ENCODE results near the gene CCDC78. TPM values are rescaled to one million over a fixed set of nuclear protein-coding genes. Genes with fewer than 3 reads are reported as not detected.

The CCDC78 gene
- polyA plus RNA-seq (8.8 and 10.7 TPM in 2 replicates), polyA minus RNA-seq (3.6 and 5.8 TPM in 2 replicates)

DNA sequence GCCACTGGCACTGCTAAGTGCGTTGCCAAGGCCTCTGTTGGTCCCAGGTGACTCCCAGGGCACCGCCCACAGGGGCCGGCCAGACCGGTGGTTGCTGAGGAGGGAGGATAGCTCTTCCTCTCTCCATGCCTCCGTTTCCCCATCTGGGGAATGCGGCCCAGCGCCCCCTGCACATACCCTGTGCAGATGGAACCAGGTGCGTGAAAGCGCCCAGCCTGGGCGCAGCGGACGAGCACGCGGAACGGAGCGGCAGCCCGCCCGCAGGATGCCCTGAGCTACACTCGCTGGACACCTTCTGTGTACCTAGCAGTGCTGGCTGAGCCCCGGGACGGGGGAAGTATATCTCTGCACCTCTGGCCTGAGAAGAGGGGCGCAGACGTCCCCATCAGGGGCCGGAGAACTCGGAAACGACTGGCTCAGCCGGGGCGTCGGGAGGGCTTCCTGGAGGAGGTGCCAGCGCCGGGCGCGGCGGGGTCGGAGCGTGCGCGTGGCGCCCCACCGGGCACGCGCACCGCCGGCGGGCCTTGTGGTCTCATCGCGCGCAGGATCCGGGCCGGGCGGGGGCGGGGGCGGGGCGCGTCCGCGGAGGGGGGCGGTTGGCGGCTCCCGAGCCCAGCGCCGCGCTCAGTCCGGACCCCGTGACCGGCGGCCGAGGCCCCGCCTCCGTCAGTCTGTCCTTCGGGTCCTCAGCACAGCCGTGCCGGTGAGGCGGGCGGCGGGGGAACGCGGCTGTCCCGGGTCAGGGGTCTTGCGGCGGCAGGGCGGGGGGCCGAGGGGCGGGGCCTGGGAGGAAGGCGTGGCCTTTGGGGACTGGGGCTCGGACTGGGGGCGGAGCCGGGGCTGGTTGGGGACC, at the start of gene CCDC78, which contains the start of gene HAGHL:
TSS of gene CCDC78 (minus strand) at position 6 of the 853 bp plus-strand sequence. CDS start 76 bp downstream, outside the sequence.
TSS of gene HAGHL (plus strand) at position 669 of the 853 bp plus-strand sequence. CDS start 404 bp downstream, outside the sequence.
- no peak within 1 kb of the TSS for H3K27ac ChIP-seq (ENCODE audit: low read length)
- H4K20me1 ChIP-seq (ENCODE audit: insufficient read depth) = no peaks in the 10 kb centered on the region
- peak within 1 kb of the TSS; percentile 83 for H3K4me3 ChIP-seq (ENCODE audit: low read length)
- no peak within 1 kb of the TSS for H2AFZ ChIP-seq (ENCODE audit: low read depth, low read length)
- no peaks in the 10 kb centered on the region for H3K79me2 ChIP-seq (replicated peaks; ENCODE audit: insufficient read depth, low read length)
- H3K36me3 ChIP-seq (ENCODE audit: insufficient read depth, low read length) = no peaks in the 10 kb centered on the region
- TF ChIP-seq SMC3 (conservative IDR thresholded peaks at IDR 0.05; ENCODE audit: poor library complexity) (no peak), RAD21 (conservative IDR thresholded peaks at IDR 0.05) (no peak), CTCF (IDR thresholded peaks at IDR 0.05; ENCODE audit: poor library complexity, severe bottlenecking) (no peak), TAF1 (IDR thresholded peaks at IDR 0.05; ENCODE audit: low read depth) (no peak), MXI1 (conservative IDR thresholded peaks at IDR 0.05; ENCODE audit: poor library complexity, severe bottlenecking) (no peak), EP300 (conservative IDR thresholded peaks at IDR 0.05; ENCODE audit: poor library complexity, severe bottlenecking) (no peak), POLR2AphosphoS5 (IDR thresholded peaks at IDR 0.05) (no peak), EZH2 (IDR thresholded peaks at IDR 0.05; ENCODE audit: borderline replicate concordance, insufficient read depth, low read length, poor library complexity, severe bottlenecking) (no peak)
- TF ChIP-seq, protein P1, sequence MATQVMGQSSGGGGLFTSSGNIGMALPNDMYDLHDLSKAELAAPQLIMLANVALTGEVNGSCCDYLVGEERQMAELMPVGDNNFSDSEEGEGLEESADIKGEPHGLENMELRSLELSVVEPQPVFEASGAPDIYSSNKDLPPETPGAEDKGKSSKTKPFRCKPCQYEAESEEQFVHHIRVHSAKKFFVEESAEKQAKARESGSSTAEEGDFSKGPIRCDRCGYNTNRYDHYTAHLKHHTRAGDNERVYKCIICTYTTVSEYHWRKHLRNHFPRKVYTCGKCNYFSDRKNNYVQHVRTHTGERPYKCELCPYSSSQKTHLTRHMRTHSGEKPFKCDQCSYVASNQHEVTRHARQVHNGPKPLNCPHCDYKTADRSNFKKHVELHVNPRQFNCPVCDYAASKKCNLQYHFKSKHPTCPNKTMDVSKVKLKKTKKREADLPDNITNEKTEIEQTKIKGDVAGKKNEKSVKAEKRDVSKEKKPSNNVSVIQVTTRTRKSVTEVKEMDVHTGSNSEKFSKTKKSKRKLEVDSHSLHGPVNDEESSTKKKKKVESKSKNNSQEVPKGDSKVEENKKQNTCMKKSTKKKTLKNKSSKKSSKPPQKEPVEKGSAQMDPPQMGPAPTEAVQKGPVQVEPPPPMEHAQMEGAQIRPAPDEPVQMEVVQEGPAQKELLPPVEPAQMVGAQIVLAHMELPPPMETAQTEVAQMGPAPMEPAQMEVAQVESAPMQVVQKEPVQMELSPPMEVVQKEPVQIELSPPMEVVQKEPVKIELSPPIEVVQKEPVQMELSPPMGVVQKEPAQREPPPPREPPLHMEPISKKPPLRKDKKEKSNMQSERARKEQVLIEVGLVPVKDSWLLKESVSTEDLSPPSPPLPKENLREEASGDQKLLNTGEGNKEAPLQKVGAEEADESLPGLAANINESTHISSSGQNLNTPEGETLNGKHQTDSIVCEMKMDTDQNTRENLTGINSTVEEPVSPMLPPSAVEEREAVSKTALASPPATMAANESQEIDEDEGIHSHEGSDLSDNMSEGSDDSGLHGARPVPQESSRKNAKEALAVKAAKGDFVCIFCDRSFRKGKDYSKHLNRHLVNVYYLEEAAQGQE (IDR thresholded peaks at IDR 0.05; ENCODE audit: borderline replicate concordance) = no peak
- no peaks in the 10 kb centered on the region for H3K9me3 ChIP-seq (ENCODE audit: low read length)
- no peaks in the 10 kb centered on the region for H3K9me2 ChIP-seq (ENCODE audit: insufficient read depth, low read length)
- H3K4me2 ChIP-seq (ENCODE audit: low read length) = peak within 1 kb of the TSS; percentile 86
- H3K9ac ChIP-seq (ENCODE audit: low read length) = peak within 1 kb of the TSS; percentile 68
- H3K27me3 ChIP-seq (ENCODE audit: insufficient read depth, low read depth, low read length) = peaks cover 7% of the 10 kb centered on the region
- H3F3A ChIP-seq (ENCODE audit: insufficient read depth, low read length, poor library complexity, severe bottlenecking) = no peaks in the 10 kb centered on the region

GRCh38 chr16:775236-775796, 49.1 kb upstream of the CCDC78 start:
- Histone ChIP-seq H3K9me2 (ENCODE audit: insufficient read depth, low read length) (no peaks in the 10 kb centered on the region), H3K36me3 (ENCODE audit: insufficient read depth, low read length) (no peaks in the 10 kb centered on the region), H3K27me3 (ENCODE audit: insufficient read depth, low read depth, low read length) (no peaks in the 10 kb centered on the region), H3K27ac (ENCODE audit: low read length) (no peak overlapping the region), H4K20me1 (ENCODE audit: insufficient read depth) (no peaks in the 10 kb centered on the region), H3F3A (ENCODE audit: insufficient read depth, low read length, poor library complexity, severe bottlenecking) (no peaks in the 10 kb centered on the region), H3K4me3 (ENCODE audit: low read length) (no peak overlapping the region), H3K9me3 (ENCODE audit: low read length) (no peaks in the 10 kb centered on the region), H3K9ac (ENCODE audit: low read length) (no peak overlapping the region), H3K4me2 (ENCODE audit: low read length) (no peak overlapping the region), H3K79me2 (replicated peaks; ENCODE audit: insufficient read depth, low read length) (no peaks in the 10 kb centered on the region), H2AFZ (ENCODE audit: low read depth, low read length) (no peak overlapping the region)
- TF ChIP-seq, protein P1 (IDR thresholded peaks at IDR 0.05; ENCODE audit: borderline replicate concordance) = no peak

Data from neural cell (in vitro differentiated cells).